Upper lobe of left lung (tissue), 4 donors: ENCODE results near the gene ELK4.

Experiments
- EP300 ChIP-seq, 4 donors: sonication (generic); formaldehyde crosslinking; IDR thresholded peaks; one replicate each; pipeline ENCODE4 v1.5.1; 2017; ENCODE audit warnings: antibody characterized with exemption in 4 of 4, control low read depth in 2 of 4
- POLR2A ChIP-seq, 4 donors: fragments of 450-650 bp; IDR thresholded peaks; one replicate each; pipeline ENCODE4 v1.5.1; 2016 to 2017; ENCODE audit warnings: antibody characterized with exemption in 4 of 4, mild to moderate bottlenecking in 2 of 4
- TF ChIP-seq, protein P1 (sequence below), 6 experiments: fragments of 450-650 bp in 4 of 6; fragments of 200-600 bp in 2 of 6; sonication (generic) in 2 of 6; IDR thresholded peaks; one replicate each; pipeline ENCODE4 v1.5.1; 2016 to 2019; ENCODE audit warnings: antibody characterized with exemption in 6 of 6

DNA sequence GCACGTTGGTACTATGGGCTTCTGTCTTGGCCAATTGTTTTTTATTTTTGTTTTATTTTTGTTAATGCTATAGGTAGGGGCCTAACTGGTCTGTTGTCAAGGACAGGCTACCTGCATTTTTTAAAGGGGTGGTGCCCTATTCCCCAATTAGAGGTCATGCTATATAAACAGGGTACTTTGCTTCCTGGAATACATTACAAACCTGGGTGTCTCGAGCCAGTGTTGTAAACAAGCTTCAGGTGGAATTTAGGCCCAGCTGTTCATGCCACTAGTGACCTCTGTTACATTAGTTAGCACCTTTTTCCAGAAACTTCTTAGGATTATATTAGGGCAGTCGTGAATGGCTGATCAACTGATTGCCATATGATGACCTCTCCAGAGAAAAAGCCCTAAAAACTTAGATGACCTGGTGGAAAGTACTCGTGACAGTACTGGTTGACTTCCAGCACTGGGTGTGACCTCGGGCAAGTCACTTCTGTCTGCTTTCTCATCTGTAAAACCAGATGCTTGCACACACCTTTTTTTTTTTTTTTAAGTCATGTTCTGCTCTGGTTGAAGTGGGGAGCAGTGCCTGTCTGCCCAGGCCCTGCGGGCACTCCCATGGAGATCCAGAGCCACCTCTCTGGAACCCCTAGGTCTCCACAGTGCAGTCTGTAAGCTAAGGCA, 46.5 kb downstream of the ELK4 start:
- TF ChIP-seq, protein P1, sequence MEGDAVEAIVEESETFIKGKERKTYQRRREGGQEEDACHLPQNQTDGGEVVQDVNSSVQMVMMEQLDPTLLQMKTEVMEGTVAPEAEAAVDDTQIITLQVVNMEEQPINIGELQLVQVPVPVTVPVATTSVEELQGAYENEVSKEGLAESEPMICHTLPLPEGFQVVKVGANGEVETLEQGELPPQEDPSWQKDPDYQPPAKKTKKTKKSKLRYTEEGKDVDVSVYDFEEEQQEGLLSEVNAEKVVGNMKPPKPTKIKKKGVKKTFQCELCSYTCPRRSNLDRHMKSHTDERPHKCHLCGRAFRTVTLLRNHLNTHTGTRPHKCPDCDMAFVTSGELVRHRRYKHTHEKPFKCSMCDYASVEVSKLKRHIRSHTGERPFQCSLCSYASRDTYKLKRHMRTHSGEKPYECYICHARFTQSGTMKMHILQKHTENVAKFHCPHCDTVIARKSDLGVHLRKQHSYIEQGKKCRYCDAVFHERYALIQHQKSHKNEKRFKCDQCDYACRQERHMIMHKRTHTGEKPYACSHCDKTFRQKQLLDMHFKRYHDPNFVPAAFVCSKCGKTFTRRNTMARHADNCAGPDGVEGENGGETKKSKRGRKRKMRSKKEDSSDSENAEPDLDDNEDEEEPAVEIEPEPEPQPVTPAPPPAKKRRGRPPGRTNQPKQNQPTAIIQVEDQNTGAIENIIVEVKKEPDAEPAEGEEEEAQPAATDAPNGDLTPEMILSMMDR (IDR thresholded peaks at IDR 0.05), result peak in 1 of 6 experiments; percentile 3
- TF ChIP-seq POLR2A (IDR thresholded peaks at IDR 0.05) (no peak), EP300 (IDR thresholded peaks at IDR 0.05) (no peak)
